Measurements from ENCODE around the gene DYNC2H1.

DYNC2H1 gene

GRCh38 chr11:103344886-103345285 lies 235.7 kb downstream of the DYNC2H1 start:
- DNase-seq (ENCODE audit: low read depth), result no peak
- no peak overlapping the region for H3K4me3 ChIP-seq (ENCODE audit: low read depth, low read length)
- no peak for TF ChIP-seq CTCF (IDR thresholded peaks at IDR 0.05; ENCODE audit: low read depth, low read length, missing control alignments)

- TF ChIP-seq CTCF (IDR thresholded peaks at IDR 0.05; ENCODE audit: low read depth, low read length, missing control alignments), result no peak
- DNase-seq (ENCODE audit: low read depth), result no peak
- no peak overlapping the region for H3K4me3 ChIP-seq (ENCODE audit: low read depth, low read length)
Observed at GRCh38 chr11:103349595-103349994, 240.4 kb downstream of the DYNC2H1 start.

GRCh38 chr11:103354656-103355055 lies 245.4 kb downstream of the DYNC2H1 start:
- H3K4me3 ChIP-seq (ENCODE audit: low read depth, low read length), result no peak overlapping the region
- DNase-seq (ENCODE audit: low read depth), result no peak
- no peak for TF ChIP-seq CTCF (IDR thresholded peaks at IDR 0.05; ENCODE audit: low read depth, low read length, missing control alignments)

DNA sequence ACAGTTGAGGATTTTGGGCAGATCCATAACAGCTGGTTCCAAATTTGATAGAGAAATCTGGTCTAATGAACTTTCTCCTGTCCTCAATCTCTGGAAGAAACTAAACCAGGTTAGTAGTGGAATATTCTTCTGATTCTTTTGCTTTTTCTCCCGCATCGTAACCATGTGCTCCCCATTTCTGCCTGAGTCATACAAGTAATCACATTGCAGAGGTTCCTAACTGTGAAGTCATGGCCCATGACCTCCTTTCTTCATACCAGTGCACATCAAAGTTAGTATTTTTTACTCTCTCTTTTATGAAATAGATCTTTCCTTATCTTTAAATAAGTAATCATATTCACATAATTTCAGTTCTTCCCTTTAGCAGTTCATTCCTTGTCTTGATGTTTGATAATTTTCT lies 249.0 kb downstream of the DYNC2H1 start:
- DNase-seq (ENCODE audit: low read depth), result no peak
- no peak for TF ChIP-seq CTCF (IDR thresholded peaks at IDR 0.05; ENCODE audit: low read depth, low read length, missing control alignments)
- H3K4me3 ChIP-seq (ENCODE audit: low read depth, low read length), result no peak overlapping the region

- no peak overlapping the region for H3K4me3 ChIP-seq (ENCODE audit: low read depth, low read length)
- no peak for TF ChIP-seq CTCF (IDR thresholded peaks at IDR 0.05; ENCODE audit: low read depth, low read length, missing control alignments)
- no peak for DNase-seq (ENCODE audit: low read depth)
Observed at GRCh38 chr11:103359216-103359615, 250.0 kb downstream of the DYNC2H1 start.

GRCh38 chr11:103364687-103365086 lies 255.5 kb downstream of the DYNC2H1 start:
- no peak overlapping the region for H3K4me3 ChIP-seq (ENCODE audit: low read depth, low read length)
- DNase-seq (ENCODE audit: low read depth), result no peak
- TF ChIP-seq CTCF (IDR thresholded peaks at IDR 0.05; ENCODE audit: low read depth, low read length, missing control alignments), result no peak

- no peak for DNase-seq (ENCODE audit: low read depth)
- TF ChIP-seq CTCF (IDR thresholded peaks at IDR 0.05; ENCODE audit: low read depth, low read length, missing control alignments), result no peak
- no peak overlapping the region for H3K4me3 ChIP-seq (ENCODE audit: low read depth, low read length)
Observed at GRCh38 chr11:103367650-103368049, 258.4 kb downstream of the DYNC2H1 start.
